Forelimb muscle (tissue), 1 donor: ENCODE measurements around the gene GPBP1. TPM values are rescaled to one million over a fixed set of nuclear protein-coding genes. Genes with fewer than 3 reads are reported as not detected.
"Not testable (repeated sequence)": the region's sequence is repeated elsewhere in the genome, so short reads cannot be mapped to it uniquely, and the experiment has no call there.

Experiments
- DNase-seq: peaks from one replicate; pipeline ENCODE4 v3.0.0-alpha.2; 2013; ENCODE audit warnings: low read depth
- polyA plus RNA-seq: library from polyadenylated mRNA; unstranded; fragments of 120-200 nt; gene quantifications from one replicate; pipeline ENCODE4 v1.2.1, GENCODE V29; 2013; ENCODE audit not compliant: insufficient read length

GPBP1 gene
- polyA plus RNA-seq = 82.0 TPM

- peak; percentile 97 for DNase-seq
These were observed at the start of gene GPBP1 for GRCh38 chr5:57173319-57174127. Gene GPBP1 (plus strand): TSS chr5:57174059. CDS start chr5:57214131, 40,072 bp downstream.

GRCh38 chr5:57128325-57128724, 45.5 kb upstream of the GPBP1 start:
- no peak for DNase-seq

- DNase-seq = no peak
These were observed 40.3 kb upstream of the GPBP1 start for GRCh38 chr5:57133574-57133973.

- DNase-seq = no peak
These were observed 36.5 kb upstream of the GPBP1 start for GRCh38 chr5:57137401-57137800.

GRCh38 chr5:57152316-57152715, 21.5 kb upstream of the GPBP1 start:
- no peak for DNase-seq

GRCh38 chr5:57155033-57155432, 18.8 kb upstream of the GPBP1 start:
- no peak for DNase-seq

- DNase-seq = no peak
These were observed 16.7 kb upstream of the GPBP1 start for GRCh38 chr5:57157131-57157530.

- no peak for DNase-seq
These were observed 16.2 kb upstream of the GPBP1 start for GRCh38 chr5:57157666-57158065.

- DNase-seq = no peak
These were observed 10.3 kb upstream of the GPBP1 start for GRCh38 chr5:57163553-57164006.

GRCh38 chr5:57164124-57164523, 9.7 kb upstream of the GPBP1 start:
- DNase-seq = no peak

- not testable (repeated sequence) for DNase-seq
These were observed 8.7 kb upstream of the GPBP1 start for GRCh38 chr5:57165171-57165570.

- no peak for DNase-seq
These were observed 7.6 kb upstream of the GPBP1 start for GRCh38 chr5:57166276-57166675.

GRCh38 chr5:57167201-57167600, 6.7 kb upstream of the GPBP1 start:
- DNase-seq = no peak

GRCh38 chr5:57170116-57170515, 3.7 kb upstream of the GPBP1 start:
- not testable (repeated sequence) for DNase-seq

- no peak for DNase-seq
These were observed 1.9 kb upstream of the GPBP1 start for GRCh38 chr5:57171816-57172465.

- DNase-seq = no peak
These were observed 1.2 kb upstream of the GPBP1 start for GRCh38 chr5:57172466-57173318.

- DNase-seq = no peak
These were observed 450 bp downstream of the GPBP1 start for GRCh38 chr5:57174128-57174889.

GRCh38 chr5:57174890-57175510, 1.1 kb downstream of the GPBP1 start:
- no peak for DNase-seq

GRCh38 chr5:57175551-57176309, 1.9 kb downstream of the GPBP1 start:
- DNase-seq = no peak

- no peak for DNase-seq
These were observed 2.5 kb downstream of the GPBP1 start for GRCh38 chr5:57176350-57176857.
